Activated CD4-positive, CD25-positive, alpha-beta regulatory T cell (primary cell): ENCODE measurements around the gene ZNF778.
"Not testable (repeated sequence)": the region's sequence is repeated elsewhere in the genome, so short reads cannot be mapped to it uniquely, and the experiment has no call there.

ENCODE experiments used
- DNase-seq, 4 experiments: peaks; one replicate each; lab custom pipeline; 2025; lab: John Stamatoyannopoulos, UW

Gene ZNF778

GRCh38 chr16:89216315-89217137 is 977 bp upstream of the ZNF778 start:
- peak; percentile 52 to 70 (median 60) for DNase-seq

DNA sequence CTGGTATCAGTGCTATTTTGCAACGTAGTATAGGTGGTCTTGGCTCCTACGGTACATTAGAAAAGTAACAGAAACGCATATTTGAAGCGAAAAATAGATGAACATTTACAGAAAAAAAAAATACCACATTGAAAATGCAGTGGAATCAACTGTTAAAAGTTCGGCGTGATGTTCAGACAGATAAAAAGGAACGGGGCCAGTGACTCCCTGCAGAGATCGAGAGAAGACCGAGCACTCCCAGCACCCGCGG is 440 bp upstream of the ZNF778 start:
- DNase-seq, result no peak

GRCh38 chr16:89219365-89219764 is 1.9 kb downstream of the ZNF778 start:
- DNase-seq, result no peak

DNA sequence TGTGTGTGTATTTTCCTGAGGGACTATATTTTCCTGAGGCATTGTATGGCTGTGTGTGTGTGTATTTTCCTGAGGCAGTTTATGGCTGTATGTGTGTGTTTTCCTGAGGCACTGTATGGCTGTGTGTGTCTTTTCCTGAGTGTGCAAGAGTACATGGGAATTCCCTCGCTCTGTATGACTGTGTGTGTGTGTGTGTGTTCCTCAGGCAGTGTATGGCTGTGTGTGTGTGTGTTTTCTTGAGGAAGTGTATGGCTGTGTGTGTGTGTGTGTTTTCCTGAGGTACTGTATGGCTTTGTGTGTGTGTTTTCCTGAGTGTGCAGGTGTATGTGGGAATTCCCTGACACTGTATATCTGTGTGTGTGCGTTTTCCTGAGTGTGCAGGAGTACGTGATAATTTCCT is 4.1 kb downstream of the ZNF778 start:
- DNase-seq, result no peak

- no peak for DNase-seq
Observed at GRCh38 chr16:89222931-89223330, 5.4 kb downstream of the ZNF778 start.

DNA sequence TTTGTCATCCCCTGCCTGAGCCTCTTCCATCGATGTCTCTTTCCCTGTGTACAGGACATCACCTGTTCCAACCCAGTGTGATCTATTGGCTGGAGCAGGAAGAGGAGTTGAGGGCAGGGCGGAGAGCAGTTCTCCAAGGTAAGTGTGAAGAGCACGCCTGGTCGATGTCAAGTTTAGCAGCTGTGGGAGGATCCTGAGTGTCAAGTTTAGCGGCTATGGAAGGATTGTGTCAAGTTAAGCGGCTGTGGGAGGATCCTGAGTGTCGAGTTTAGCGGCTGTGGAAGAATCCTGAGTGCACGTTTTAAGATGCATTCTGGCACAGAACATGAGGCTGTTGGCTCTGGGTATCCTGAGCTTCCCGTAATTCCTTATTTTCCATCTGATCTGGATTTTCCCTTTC is 7.2 kb downstream of the ZNF778 start:
- no peak for DNase-seq

- no peak for DNase-seq
Observed at GRCh38 chr16:89230255-89230654, 12.8 kb downstream of the ZNF778 start.

DNA sequence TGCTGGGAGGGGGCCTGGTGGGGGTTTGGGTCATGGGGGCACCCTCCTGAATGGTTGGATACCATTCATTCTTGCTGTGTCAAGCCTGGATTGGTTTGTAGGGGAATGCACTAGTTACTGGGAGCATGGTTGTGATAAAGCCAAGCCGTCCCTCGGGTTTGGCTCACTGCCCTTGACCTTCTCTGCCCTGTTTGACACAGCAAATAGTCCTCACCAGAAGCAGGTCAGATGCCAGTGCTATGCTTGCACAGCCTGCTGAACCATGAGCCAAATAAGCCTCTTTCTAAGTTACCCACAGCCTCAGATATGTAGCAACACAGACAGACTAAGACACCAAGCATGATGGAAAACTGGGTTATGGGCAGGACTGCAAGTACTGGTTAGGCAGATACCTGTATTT is 14.6 kb downstream of the ZNF778 start:
- DNase-seq, result no peak

DNA sequence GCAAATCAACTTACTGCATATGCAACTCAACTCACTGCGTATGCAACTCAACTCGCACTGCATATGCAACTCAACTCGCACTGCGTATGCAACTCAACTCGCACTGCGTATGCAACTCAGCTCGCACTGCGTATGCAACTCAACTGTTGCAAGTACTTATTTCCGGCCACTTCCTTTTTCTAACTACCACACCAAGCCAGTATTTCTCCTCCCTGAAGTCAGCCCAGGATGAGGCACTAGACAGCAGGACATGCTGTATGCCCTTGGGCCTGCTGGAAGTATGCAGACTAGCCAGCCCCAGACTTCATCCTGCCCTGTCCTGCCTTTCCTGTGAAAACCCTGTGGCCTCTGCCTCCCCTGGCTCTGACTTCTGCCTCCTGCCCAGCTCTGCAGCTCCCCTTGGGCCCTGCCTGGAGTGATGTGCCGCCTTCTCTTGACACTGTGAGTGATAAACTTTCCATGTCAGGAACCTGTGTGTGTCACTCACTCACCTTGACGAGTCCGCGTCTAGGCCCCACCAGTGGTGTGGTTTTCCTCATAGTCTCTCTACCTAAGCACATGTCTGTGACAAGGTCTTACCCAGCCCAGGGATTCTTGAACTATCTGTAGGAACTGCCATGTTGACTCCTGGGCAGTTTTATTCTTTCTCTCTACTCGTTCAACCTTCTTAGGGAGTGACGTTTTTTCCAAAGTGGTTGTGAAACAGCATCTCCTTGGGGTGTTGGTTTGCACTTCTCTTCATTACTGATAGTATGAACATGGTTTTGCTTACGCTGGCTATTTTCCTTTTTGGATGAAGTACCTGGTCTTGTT is 16.4 kb downstream of the ZNF778 start:
- no peak for DNase-seq

GRCh38 chr16:89237733-89238132 is 20.2 kb downstream of the ZNF778 start:
- DNase-seq, result no peak

DNA sequence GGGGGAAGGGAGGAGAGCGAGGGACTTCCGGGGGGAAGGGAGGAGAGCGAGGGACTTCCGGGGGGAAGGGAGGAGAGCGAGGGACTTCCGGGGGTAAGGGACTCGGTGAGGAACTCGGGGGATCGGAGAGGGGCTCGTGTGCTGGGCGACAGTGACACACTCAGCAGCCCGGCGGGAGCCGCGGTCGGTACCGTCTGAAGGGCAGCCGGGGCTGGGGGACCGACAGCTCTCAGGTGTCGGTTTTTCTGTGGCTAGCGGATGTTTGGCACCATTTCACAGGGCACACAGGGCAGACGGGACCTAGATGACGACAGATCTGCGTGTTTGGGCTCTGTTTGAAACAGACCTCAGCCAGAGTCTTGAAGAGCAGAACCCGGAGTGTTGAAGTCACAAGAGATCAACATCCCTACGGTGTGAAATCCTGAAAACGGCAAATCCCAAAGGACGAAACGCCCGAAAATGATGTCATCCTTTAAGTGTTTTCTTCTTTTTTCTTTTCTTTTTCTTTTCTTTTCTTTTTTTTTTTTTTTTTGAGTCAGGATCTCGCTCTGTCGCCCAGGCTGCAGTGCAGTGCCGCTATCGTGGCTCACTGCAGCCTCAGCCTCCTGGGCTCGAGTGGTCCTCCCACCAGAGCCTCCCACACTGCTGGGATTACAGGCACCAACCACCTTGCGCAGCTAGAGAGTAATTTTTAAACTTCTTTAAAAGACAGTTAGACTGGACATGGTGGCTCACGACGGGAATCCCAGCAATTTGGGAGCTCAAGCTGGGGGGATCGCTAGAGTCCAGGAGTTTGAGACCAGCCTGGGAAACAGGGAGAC is 23.9 kb downstream of the ZNF778 start:
- DNase-seq, result peak; percentile 45 to 68 (median 66)

DNA sequence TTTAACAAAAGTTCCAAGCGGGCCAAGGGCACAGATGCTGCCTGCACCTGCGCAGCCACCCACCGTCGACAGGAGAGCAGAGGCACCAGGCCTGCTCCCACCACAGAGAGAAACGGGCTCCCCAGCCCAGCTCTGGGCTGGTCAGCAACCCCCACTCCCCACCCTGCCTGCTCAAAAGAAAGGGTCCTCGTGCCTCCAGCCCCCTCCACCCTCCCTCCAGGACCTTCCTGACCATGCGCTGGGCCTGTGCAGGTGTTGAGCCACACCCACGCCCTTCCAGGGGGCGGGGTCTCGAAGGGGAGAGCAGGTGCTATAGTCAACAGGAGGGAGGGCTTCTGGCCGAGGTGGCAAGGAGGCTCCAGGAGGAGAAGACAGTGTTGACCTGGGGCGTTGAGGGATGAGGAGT is 25.3 kb downstream of the ZNF778 start:
- no peak for DNase-seq

GRCh38 chr16:89243664-89244063 is 26.2 kb downstream of the ZNF778 start:
- no peak for DNase-seq

DNA sequence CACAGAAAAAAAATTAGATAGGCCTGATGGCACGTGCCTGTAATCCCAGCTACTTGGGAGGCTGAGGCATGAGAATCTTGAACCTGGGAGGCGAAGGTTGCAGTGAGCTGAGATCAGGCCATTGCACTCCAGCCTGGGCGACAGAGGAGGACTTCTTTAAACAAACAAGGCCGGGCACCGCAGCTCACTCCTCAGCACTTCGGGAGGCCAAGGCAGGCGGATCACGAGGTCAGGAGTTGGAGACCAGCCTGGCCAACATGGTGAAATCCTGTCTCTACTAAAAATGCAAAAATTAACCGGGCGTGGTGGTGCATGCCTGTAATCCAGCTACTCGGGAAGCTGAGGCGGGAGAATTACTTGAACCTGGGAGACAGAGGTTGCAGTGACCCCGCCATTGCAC is 26.8 kb downstream of the ZNF778 start:
- not testable (repeated sequence) for DNase-seq

DNA sequence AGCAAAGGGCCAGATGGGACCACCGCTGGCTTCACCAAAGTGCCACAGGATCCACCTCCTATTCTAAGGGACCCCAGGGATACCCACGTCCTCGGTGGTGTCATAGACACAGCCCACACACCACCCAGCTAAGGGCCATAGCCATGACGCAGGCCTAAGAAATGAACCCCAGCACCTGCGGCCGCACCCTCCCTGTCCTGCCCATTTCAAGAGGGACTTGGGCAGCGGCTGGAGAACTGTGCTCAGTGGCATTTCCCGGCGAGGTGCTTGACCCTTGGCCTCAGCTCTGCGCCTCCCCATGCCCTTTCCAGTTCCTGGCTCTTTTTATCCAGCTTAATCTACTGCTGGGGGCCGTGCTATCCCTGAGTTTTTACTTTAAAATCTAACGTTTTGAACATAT is 27.3 kb downstream of the ZNF778 start:
- no peak for DNase-seq

- no peak for DNase-seq
Observed at GRCh38 chr16:89246383-89246902, 28.9 kb downstream of the ZNF778 start.

DNA sequence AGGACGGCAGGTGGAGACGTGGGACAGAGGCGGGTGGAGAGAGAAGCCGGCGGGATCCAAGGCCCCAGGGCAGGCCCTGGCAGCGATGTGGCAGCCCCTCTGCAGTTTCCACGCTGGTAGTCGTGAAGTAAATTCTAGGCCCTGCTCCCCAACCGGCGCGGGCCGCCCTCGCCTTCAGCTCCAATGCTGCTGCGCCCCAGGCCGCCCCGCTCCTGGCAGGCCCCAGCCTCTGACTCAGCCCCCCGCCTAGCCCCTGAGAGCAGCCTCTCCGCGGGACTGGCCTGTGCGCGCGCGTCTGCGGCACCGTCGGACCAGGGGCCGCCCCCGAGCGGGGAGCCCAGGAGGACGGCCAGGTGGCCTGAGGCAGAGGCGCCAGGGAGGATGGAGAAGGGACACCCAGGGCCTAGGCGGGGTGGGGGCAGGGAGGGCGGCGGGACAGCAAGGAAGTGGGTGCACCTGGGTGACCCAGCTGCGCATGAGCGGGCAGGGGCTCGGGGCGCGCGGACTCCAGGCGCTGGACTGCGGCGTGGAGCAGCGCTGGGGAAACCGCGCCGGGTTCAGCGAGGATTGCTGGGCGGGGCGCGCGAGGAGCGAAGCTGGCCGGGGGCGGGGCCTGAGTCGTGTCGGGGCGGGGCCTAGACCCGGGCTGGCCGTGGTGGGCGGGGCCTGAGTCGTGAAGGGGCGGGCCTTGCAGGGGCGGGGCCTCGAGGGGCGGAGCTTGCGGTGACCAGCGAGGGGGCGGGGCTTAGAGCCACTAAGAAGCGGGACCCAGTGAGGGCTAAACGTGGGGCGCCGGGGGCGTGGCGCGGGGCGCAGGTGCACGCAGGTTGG is 29.6 kb downstream of the ZNF778 start:
- peak; percentile 93 to 99 (median 96) for DNase-seq

DNA sequence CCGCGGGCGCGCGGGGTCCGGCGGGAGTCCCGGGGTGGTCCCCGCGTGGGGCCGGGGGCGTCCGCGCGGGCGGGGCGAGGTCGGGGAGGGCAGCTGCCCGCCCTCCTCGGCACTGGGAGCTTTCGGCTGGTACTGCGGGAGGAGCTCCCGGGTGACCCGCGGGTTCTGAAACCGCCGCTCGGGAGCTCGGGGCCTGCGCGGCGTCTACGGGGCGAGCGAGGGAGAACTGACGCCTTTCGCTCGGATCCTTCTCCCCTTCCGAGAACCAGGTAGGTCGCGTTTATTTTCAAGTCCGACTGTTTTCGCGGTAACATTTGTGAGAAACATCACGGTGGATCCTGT is 30.2 kb downstream of the ZNF778 start:
- peak in 1 of 4 experiments; percentile 43 for DNase-seq

DNA sequence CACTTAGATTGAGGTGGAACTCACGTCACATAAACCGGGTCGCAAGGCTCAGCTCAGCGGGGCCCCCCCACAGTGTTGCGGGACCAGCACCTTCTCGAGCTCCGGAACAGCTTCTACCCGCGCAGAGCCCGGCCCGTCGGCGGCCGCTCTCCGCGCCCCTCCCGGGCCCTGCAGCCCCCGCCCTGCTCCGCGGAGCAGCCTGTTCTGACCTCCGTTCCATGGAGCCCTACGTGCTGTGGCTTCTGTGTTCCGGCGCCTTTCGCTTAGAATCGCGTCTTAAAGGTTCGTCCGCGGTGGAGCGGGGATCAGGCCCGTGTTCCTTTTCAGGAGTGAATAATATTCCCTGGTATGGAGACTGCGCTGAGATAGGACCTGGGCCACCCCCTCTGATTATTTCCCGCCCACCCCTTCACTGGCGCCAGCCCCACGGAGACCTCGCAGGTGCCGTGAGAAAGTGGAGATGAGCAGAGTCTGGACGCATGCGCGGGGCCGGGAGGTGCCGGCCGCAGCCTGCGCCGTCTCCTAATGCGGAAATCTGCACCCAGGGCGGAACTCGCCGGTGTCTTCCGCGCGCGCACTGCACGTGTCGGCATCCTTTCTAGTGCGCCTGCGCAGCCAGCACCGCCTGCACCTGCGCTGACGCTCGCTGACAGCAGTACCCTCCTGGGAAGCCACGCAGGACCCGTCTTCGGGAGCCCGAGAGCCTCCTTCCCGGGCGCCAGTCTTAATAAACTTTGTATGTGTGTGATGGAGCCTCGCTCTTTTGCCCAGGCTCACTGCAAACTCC is 30.9 kb downstream of the ZNF778 start:
- no peak for DNase-seq

DNA sequence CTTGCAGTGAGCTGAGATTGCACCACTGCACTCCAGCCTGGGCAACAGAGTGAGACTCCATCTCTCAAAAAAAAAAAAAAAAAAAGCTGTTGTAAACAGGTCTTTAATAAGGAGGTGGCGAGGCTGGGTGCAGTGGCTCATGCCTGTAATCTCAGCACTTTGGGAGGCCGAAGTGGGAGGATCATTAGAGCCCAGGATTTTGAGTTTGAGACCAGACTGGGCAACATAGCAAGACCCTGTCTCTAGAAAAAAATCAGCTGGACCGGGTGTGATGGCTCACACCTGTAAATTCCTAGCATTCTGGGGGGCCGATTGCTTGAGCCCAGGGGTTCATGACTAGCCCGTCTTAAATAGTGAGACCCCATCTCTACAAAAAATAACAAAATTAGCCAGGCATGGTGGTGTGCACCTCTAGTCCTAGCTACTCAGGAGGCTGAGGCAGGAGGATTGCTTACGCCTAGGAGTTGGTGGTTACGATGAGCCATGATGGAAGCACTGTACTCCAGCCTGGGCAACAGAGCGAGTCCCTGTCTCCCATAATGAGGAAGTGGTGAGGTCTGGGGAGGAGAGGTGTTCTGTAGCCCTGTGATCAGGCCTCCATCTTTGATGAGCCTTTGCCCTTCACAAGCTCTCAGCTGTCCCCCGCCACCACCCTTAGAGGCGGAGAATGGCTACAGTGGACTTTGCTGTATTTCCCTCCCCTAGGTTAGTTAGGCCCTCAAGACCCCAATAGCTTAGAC is 36.2 kb downstream of the ZNF778 start:
- DNase-seq, result no peak
